HEK293T (cell line): ENCODE data around the gene PRMT7.

ENCODE experiments used
- CTCF ChIA-PET: fragments of 350-600 bp; formaldehyde crosslinking; extraction: SDS; loops from one replicate; lab custom pipeline; 2021; ENCODE audit warnings: antibody characterized with exemption, inconsistent platforms; lab: Yijun Ruan, JAX
- POLR2A ChIA-PET: fragments of 350-600 bp; formaldehyde crosslinking; extraction: SDS; loops from one replicate; lab custom pipeline; 2020; ENCODE audit warnings: antibody characterized with exemption, inconsistent platforms; lab: Yijun Ruan, JAX
- DNase-seq: peaks from one replicate; pipeline ENCODE4 v3.0.0; 2012; ENCODE audit warnings: mixed read lengths; ENCODE audit errors: extremely low spot score
- ARNT ChIP-seq: fragments of 450-650 bp; IDR thresholded peaks from 2 replicates; pipeline ENCODE4 v1.6.1; 2017; ENCODE audit warnings: mild to moderate bottlenecking
- BHLHE40 ChIP-seq: fragments of 450-650 bp; IDR thresholded peaks from 2 replicates; pipeline ENCODE4 v1.6.1; 2016; ENCODE audit warnings: mild to moderate bottlenecking, moderate library complexity, borderline replicate concordance
- CTBP1 ChIP-seq: fragments of 450-650 bp; IDR thresholded peaks from 2 replicates; pipeline ENCODE4 v1.6.1; 2016; ENCODE audit warnings: borderline replicate concordance
- ELF4 ChIP-seq: fragments of 450-650 bp; IDR thresholded peaks from 2 replicates; pipeline ENCODE4 v1.6.1; 2017; ENCODE audit warnings: antibody characterized with exemption
- FOXA1 ChIP-seq: fragments of 450-650 bp; IDR thresholded peaks from 2 replicates; pipeline ENCODE4 v1.6.1; 2016; ENCODE audit warnings: mild to moderate bottlenecking
- FOXK2 ChIP-seq: fragments of 450-650 bp; IDR thresholded peaks from 2 replicates; pipeline ENCODE4 v1.6.1; 2016; ENCODE audit warnings: mild to moderate bottlenecking
- FOXM1 ChIP-seq: fragments of 450-650 bp; IDR thresholded peaks from 2 replicates; pipeline ENCODE4 v1.6.1; 2017; ENCODE audit warnings: mild to moderate bottlenecking, borderline replicate concordance
- HDGF ChIP-seq: fragments of 450-650 bp; IDR thresholded peaks from 2 replicates; pipeline ENCODE4 v1.6.1; 2017; ENCODE audit warnings: antibody characterized with exemption, borderline replicate concordance
- L3MBTL2 ChIP-seq: fragments of 450-650 bp; conservative IDR thresholded peaks from 2 replicates; pipeline ENCODE4 v1.6.1; 2016; ENCODE audit warnings: mild to moderate bottlenecking
- LEF1 ChIP-seq: fragments of 450-650 bp; IDR thresholded peaks from 2 replicates; pipeline ENCODE4 v1.6.1; 2017; ENCODE audit warnings: mild to moderate bottlenecking, borderline replicate concordance
- NFRKB ChIP-seq: fragments of 450-650 bp; IDR thresholded peaks from 2 replicates; pipeline ENCODE4 v1.6.1; 2016; ENCODE audit warnings: mild to moderate bottlenecking, moderate library complexity
- SP1 ChIP-seq: fragments of 450-650 bp; IDR thresholded peaks from 2 replicates; pipeline ENCODE4 v1.6.1; 2017
- SUZ12 ChIP-seq: fragments of 450-650 bp; IDR thresholded peaks from 2 replicates; pipeline ENCODE4 v1.6.1; 2016; ENCODE audit warnings: mild to moderate bottlenecking
- TARDBP ChIP-seq: fragments of 450-650 bp; IDR thresholded peaks from 2 replicates; pipeline ENCODE4 v1.6.1; 2016
- ZNF384 ChIP-seq: fragments of 450-650 bp; IDR thresholded peaks from 2 replicates; pipeline ENCODE4 v1.6.1; 2016
- TF ChIP-seq, protein P1 (sequence below): fragments of 450-650 bp; IDR thresholded peaks from 2 replicates; pipeline ENCODE4 v1.6.1; 2016

The PRMT7 gene

DNA sequence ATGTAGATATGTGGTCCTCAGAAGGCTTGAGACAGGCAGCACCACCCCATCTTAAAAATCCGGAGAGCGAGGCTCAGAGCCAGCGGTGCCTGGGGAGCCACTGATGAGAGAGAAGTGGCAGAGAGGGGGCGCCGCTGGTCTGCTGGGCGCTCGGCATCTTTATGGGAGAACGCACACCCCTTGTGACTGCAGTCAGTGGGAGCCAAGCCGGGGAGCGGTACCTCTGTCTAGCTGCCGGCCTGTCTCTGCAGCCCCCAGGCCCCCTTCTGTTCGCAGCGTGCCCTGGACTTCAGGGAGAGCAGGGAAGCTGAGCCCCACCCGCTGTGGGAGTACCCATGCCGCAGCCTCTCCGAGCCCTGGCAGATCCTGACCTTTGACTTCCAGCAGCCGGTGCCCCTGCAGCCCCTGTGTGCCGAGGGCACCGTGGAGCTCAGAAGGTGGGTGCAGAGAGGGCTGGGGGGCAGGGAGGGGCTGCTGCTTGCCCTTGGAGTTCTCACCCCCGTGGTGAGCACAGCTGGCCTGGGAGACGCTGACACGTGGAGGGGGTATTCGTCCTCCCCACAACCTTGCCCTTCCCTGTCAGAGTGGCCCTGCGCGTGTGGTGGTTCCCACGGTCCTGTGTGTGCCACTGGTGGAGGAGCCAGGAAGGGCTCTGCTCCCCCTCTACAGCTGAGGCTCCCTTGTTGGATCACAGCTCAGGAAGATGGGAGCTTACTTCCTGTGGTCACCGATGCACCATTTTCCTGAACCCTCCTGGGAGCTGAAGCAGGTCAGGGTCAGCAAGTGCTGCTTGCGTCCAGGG lies 44.8 kb downstream of the PRMT7 start:
- DNase-seq: no peak
- ChIA-PET POLR2A (no interaction called here), CTCF (interaction anchor here (0.8 to 1.8 kb wide), 2 partner anchors 9 to 11 kb away, joined by 3 to 7 read pairs; no protein-coding TSS in a partner anchor)
- no peak for TF ChIP-seq SP1
- no peak for TF ChIP-seq ZNF384
- TF ChIP-seq, protein P1, sequence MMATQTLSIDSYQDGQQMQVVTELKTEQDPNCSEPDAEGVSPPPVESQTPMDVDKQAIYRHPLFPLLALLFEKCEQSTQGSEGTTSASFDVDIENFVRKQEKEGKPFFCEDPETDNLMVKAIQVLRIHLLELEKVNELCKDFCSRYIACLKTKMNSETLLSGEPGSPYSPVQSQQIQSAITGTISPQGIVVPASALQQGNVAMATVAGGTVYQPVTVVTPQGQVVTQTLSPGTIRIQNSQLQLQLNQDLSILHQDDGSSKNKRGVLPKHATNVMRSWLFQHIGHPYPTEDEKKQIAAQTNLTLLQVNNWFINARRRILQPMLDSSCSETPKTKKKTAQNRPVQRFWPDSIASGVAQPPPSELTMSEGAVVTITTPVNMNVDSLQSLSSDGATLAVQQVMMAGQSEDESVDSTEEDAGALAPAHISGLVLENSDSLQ: no peak
- no peak for TF ChIP-seq FOXK2
- no peak for TF ChIP-seq BHLHE40

DNA sequence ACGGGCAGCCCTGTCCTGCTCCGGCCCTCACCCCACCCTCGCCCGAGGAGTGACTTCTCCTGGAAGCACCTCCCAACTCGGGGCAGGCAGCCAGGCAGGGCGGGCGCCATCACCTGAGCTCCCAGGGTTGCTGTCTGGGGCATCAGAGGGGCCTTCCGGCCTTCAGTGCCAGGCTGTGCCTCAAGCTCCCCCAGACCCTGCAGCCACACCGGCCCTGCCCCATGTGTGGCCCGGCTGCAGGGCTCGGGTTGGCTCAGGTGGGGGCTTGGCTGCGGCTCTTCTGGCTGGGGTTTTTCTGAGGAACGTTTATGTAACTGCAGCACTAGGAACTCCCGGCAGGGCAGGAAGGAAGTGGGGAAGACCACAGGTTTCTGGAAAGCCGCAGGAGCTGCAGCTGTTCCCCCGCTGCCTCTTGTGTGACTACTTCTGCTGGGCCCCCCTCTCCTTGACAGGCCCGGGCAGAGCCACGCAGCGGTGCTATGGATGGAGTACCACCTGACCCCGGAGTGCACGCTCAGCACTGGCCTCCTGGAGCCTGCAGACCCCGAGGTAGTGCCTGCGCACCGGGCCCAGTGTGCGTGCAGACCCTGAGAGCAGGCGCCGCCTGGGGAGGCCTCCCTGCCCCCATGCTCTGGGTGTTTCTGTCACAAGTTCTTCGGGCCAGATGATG lies 45.6 kb downstream of the PRMT7 start:
- DNase-seq: no peak
- ChIA-PET POLR2A (no interaction called here), CTCF (interaction anchor here (1.8 kb wide), 1 partner anchor 8 kb away, joined by 7 read pairs; no protein-coding TSS in a partner anchor)
- TF ChIP-seq NFRKB: no peak
- no peak for TF ChIP-seq L3MBTL2
- no peak for TF ChIP-seq HDGF
- no peak for TF ChIP-seq LEF1
- no peak for TF ChIP-seq FOXK2
- TF ChIP-seq CTBP1: no peak
- TF ChIP-seq SP1: no peak
- no peak for TF ChIP-seq ZNF384
- no peak for TF ChIP-seq TARDBP
- TF ChIP-seq ARNT: no peak
- TF ChIP-seq FOXA1: no peak

DNA sequence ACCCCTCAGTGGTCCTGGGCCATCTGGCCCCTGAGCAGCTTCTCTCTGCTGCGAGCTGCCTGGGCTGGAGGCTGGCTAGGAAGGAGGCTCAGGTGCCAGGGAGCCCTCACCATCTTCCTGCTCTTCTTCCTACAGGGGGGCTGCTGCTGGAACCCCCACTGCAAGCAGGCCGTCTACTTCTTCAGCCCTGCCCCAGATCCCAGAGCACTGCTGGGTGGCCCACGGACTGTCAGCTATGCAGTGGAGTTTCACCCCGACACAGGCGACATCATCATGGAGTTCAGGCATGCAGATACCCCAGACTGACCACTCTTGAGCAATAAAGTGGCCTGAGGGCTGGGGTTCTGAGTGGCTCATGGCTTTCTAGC lies 46.1 kb downstream of the PRMT7 start:
- ChIA-PET POLR2A (no interaction called here), CTCF (no interaction called here)
- no peak for DNase-seq
- TF ChIP-seq SUZ12 (no peak), FOXA1 (no peak), BHLHE40 (no peak), FOXM1 (no peak), L3MBTL2 (no peak), LEF1 (no peak), ARNT (no peak), ZNF384 (no peak), SP1 (no peak), NFRKB (no peak), HDGF (no peak), CTBP1 (no peak), TARDBP (no peak), ELF4 (no peak)
- TF ChIP-seq, protein P1: no peak

DNA sequence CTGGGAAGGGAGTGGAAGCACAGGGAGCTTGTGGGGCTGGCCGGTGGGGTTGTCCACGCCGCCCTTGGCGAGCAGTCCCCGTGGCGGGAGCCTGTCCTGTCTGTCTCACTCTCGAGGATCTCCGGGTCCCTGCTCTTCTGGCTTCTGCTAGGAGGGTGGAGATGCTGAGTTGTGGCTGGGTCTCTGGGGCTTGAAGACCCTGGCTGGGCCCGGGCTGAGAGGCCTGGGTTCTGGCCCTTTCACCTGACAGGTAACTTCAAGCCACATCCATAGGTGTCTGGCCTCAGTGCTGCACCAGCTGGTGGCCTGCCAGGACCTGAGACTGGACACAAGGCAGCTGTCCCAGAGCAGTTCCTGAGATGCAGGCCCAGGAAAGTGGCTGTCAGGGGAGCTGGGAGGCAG lies 46.7 kb downstream of the PRMT7 start:
- CTCF ChIA-PET: no interaction called here
- POLR2A ChIA-PET: no interaction called here
- no peak for TF ChIP-seq FOXA1
- no peak for DNase-seq

DNA sequence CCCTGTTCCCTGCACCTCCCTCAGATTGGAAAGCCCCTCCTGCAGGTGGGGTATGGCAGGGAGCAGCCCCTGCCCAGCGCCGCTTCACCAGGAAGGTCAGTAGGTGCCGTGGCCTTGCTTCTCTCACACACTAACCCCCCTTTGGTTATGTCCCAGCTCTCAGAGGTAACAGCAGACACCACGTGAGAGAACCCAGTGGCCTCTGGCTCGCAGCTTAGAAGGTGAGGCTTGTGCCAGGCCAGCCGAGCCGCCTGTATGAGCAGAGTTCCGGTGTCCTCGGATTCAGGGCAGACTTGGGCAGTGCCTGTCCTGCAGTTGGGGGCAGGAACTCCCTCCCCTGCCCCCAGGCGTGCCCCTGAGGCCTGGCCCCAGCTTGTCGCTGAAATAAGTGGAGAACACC lies 47.1 kb downstream of the PRMT7 start:
- DNase-seq: no peak
- no peak for TF ChIP-seq FOXA1
- no peak for TF ChIP-seq ARNT
- no peak for TF ChIP-seq FOXM1
- TF ChIP-seq HDGF: no peak
- TF ChIP-seq L3MBTL2: no peak
- TF ChIP-seq CTBP1: no peak
- no peak for TF ChIP-seq ELF4
- TF ChIP-seq SUZ12: no peak
- TF ChIP-seq BHLHE40: no peak
- TF ChIP-seq SP1: no peak
- TF ChIP-seq FOXK2: no peak
- TF ChIP-seq, protein P1: no peak
- no peak for TF ChIP-seq LEF1
- TF ChIP-seq NFRKB: no peak
- no peak for TF ChIP-seq ZNF384
- TF ChIP-seq TARDBP: no peak
- ChIA-PET POLR2A (no interaction called here), CTCF (no interaction called here)

DNA sequence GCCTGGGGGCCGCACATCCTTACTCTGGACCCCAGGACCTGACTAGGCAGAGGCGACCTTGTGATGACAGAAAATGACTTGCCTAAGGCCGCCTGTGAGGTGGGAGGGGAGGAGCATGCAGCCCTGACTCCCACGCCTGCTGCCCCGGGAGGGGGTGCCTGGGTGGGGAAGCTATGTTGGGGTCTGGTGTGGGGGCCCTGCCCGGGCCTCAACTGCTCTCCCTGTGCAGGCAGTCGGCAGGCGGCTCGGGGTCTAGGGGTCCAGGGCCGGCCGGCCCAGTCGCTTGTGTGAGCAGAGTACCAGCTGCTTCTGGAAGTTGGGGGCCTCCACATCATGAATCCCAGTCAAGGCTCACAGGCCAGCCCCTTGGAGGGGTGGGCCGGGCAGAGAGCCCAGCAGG lies 48.1 kb downstream of the PRMT7 start:
- POLR2A ChIA-PET: no interaction called here
- CTCF ChIA-PET: no interaction called here
- DNase-seq: no peak
- TF ChIP-seq SP1 (no peak), FOXA1 (no peak), BHLHE40 (no peak)
